Adrenal gland (tissue), 12 donors: ENCODE measurements around the gene GSTM4. TPM values are rescaled to one million over a fixed set of nuclear protein-coding genes. Genes with fewer than 3 reads are reported as not detected.

Source experiments
- DNase-seq, 7 donors: peaks; one replicate each; pipeline ENCODE4 v3.0.0-alpha.2; 2019 to 2020
- H3K27ac ChIP-seq, 5 donors: fragments of 200-600 bp; sonication (generic) in 4 of 5; 1 replicate in 3 of 5; 2 replicates in 2 of 5; pipeline versions ENCODE4 v1.5.1 to v1.8.0; 2016 to 2020; ENCODE audit warnings: mild to moderate bottlenecking in 1 of 5
- H3K27me3 ChIP-seq: fragments of 200-600 bp; 2 replicates; pipeline ENCODE4 v1.8.0; 2021
- H3K36me3 ChIP-seq, 2 donors: fragments of 200-600 bp; replicated peaks in 1 of 2; 1 replicate in 1 of 2; 2 replicates in 1 of 2; pipeline versions ENCODE4 v1.5.1 to v1.8.0; 2018 to 2022
- H3K4me1 ChIP-seq, 2 donors: fragments of 200-600 bp; replicated peaks in 1 of 2; 1 replicate in 1 of 2; 2 replicates in 1 of 2; pipeline versions ENCODE4 v1.5.1 to v1.8.0; 2018 to 2021
- H3K4me3 ChIP-seq, 4 donors: fragments of 200-600 bp; sonication (generic) in 3 of 4; one replicate each; pipeline ENCODE4 v1.5.1; 2016 to 2018
- H3K9me3 ChIP-seq, 3 donors: fragments of 200-600 bp; sonication (generic) in 1 of 3; replicated peaks in 1 of 3; 1 replicate in 2 of 3; 2 replicates in 1 of 3; pipeline versions ENCODE4 v1.5.1 to v1.8.0; 2016 to 2021
- POLR2A ChIP-seq, 2 donors: fragments of 450-650 bp; IDR thresholded peaks; one replicate each; pipeline ENCODE4 v1.6.1; 2017; ENCODE audit warnings: antibody characterized with exemption in 2 of 2, mild to moderate bottlenecking in 2 of 2, moderate library complexity in 1 of 2
- WGBS, 4 donors: extraction: QIAGEN DNeasy Blood & Tissue Kit in 2 of 4; methylation state at CpG; one replicate each; pipeline versions ENCODE4 v1.1.5 to v1.1.7; 2013 to 2017; 5-methylcytosine and 5-hydroxymethylcytosine counted together
- intact Hi-C, 2 donors: fragments of 100-400 bp; cut with DNase I; formaldehyde crosslinking; loops; one replicate each; pipeline versions ENCODE4 v1.14.1 to v1.15.0; 2022 to 2023
- polyA plus RNA-seq, 3 donors: library from polyadenylated mRNA; stranded (reverse); fragments of 200-250 nt in 2 of 3; fragments of 350-450 nt in 1 of 3; fragmentation: Illumina TruSeq in 1 of 3; extraction: RNeasy Lipid Tissue Mini Kit (QIAGEN cat#74804) in 1 of 3; gene quantifications; one replicate each; pipeline ENCODE4 v1.2.3, GENCODE V29; 2013 to 2014
- total RNA-seq, 9 donors: library from RNA; depleted of rRNA in 4 of 9; stranded (reverse); fragments of >200 nt in 4 of 9; fragments of 120-200 nt in 1 of 9; fragmentation: NEBNext Ultra II Directional in 1 of 9; extraction: Animal tissue kit (Norgen Biotek cat#: 25700) in 1 of 9; gene quantifications; one replicate each; pipeline versions ENCODE4 v1.1.0 to v1.2.4, GENCODE V29; 2013 to 2023
- TF ChIP-seq, protein P1 (sequence below), 6 experiments: fragments of 450-650 bp in 4 of 6; fragments of 200-600 bp in 2 of 6; sonication (generic) in 1 of 6; IDR thresholded peaks; 1 replicate in 5 of 6; 2 replicates in 1 of 6; pipeline versions ENCODE4 v1.5.1 to v1.8.0; 2016 to 2021; ENCODE audit warnings: antibody characterized with exemption in 6 of 6, mild to moderate bottlenecking in 2 of 6, moderate library complexity in 1 of 6
- donor health status: healthy with polysubstance abuse.
- donor health status: Bipolar disorder and iron deficiency.
- donor health status: DM: yes; HTN: yes; CAD: no.
- donor health status: DM: no; HTN: no; CAD: no.
- donor health status: DM: no; HTN: no; CAD: no.
- donor health status: DM: yes; HTN: yes; CAD: no.

Gene GSTM4
- total and polyA plus RNA-seq, 12 donors = 17.3 to 71.0 (median 32.5) TPM

DNA sequence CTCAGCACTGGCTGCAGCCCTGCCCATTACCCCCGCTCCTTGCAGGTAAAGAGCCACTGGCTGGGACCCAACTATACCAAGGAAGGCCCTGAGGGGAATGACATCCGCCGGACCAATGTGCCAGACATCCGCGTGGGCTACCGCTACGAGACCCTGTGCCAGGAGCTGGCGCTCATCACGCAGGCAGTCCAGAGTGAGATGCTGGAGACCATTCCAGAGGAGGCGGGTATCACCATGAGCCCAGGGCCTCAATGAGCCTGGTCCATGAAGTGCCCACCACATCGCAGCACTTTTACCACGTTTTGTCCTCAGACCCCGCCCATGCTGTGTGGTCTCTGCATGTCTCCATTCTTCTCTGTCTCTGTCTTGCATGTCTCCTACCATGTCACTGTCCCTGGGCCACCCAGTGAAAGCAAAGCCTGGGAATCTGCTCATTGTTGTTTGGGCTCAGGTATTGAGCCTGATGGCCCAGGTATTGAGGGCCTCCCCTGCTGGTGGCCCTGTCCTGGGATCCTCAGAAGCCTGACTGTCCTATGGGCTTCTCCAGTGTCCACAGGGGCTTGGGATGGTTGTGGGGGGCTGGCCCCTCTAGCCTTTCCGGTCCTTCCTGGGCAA lies 24.9 kb upstream of the GSTM4 start:
- Histone ChIP-seq H3K4me1 (peaks cover 0 to 4% of the 10 kb centered on the region in 2 donors), H3K9me3 (no peaks in the 10 kb centered on the region), H3K27ac (peak overlapping the region in 1 of 5 donors; percentile 56), H3K27me3 (no peaks in the 10 kb centered on the region), H3K36me3 (peaks cover 0 to 51% of the 10 kb centered on the region in 2 donors), H3K4me3 (no peak overlapping the region)
- 90 to 92% (median 91%) methylated on average over 5 to 14 of the region's 14 CpGs for WGBS, 4 donors
- peak in 1 of 7 donors; percentile 24 for DNase-seq
- intact Hi-C loops = no loop called here
- no peak for TF ChIP-seq POLR2A (IDR thresholded peaks at IDR 0.05)
- TF ChIP-seq, protein P1, sequence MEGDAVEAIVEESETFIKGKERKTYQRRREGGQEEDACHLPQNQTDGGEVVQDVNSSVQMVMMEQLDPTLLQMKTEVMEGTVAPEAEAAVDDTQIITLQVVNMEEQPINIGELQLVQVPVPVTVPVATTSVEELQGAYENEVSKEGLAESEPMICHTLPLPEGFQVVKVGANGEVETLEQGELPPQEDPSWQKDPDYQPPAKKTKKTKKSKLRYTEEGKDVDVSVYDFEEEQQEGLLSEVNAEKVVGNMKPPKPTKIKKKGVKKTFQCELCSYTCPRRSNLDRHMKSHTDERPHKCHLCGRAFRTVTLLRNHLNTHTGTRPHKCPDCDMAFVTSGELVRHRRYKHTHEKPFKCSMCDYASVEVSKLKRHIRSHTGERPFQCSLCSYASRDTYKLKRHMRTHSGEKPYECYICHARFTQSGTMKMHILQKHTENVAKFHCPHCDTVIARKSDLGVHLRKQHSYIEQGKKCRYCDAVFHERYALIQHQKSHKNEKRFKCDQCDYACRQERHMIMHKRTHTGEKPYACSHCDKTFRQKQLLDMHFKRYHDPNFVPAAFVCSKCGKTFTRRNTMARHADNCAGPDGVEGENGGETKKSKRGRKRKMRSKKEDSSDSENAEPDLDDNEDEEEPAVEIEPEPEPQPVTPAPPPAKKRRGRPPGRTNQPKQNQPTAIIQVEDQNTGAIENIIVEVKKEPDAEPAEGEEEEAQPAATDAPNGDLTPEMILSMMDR (IDR thresholded peaks at IDR 0.05) = no peak

DNA sequence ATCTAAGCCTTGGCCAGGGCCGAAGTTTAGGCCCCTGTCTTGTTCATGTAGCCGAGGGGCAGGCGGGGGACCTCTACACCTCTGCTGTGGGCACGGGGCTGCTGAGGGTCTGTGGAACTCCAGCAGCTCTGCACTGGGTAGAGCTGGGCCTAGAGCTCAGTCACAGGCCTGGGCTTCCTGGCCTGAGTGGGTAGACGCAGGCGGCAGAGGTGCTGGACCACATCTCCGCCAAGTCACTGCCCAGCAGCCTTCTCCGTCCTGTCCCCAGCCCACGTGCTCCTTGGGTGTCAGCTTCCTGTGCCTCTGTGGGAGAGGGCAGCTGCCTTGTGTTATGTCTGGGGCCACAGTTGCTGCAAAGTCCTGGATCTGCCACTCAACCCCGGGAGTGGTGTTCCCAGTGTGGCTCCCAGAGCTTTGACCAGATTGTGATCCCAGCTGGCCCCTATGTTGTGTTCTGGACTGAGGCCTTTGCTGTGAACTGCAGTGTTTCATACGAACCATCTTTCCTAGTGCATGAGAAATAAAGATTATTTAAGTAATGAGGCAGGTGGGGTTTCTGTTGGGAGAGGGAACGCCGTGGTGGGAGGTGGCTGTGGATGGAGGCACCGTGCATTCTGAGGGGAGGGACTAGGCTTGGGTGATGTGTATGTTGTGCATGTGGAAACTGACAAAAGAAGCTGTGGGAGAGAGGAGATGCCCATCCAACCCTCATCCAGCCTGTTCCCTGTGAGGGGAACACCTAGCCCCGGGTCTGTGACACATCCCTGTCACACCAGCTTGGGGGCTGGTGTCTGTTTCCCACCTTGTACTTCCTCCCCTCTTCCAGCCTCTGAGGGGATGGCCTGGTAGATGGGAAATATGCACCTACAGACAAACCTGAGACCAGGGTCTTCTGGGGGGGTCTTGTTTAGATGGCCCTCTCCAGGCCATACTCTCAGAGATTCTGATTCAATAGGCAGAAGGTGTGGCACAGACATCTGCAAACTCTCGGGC lies 24.1 kb upstream of the GSTM4 start:
- TF ChIP-seq POLR2A (IDR thresholded peaks at IDR 0.05) = no peak
- TF ChIP-seq, protein P1 (IDR thresholded peaks at IDR 0.05) = no peak
- peak in 2 of 7 donors; percentile 19 to 48 for DNase-seq
- no peaks in the 10 kb centered on the region for H3K27me3 ChIP-seq
- peaks cover 0 to 43% of the 10 kb centered on the region in 2 donors for H3K36me3 ChIP-seq
- H3K9me3 ChIP-seq = no peaks in the 10 kb centered on the region
- WGBS, 4 donors = 86 to 91% (median 88%) methylated on average over 7 to 16 of the region's 16 CpGs
- H3K27ac ChIP-seq = peak overlapping the region in 1 of 5 donors; percentile 56
- no peak overlapping the region for H3K4me3 ChIP-seq
- H3K4me1 ChIP-seq = peaks cover 0 to 11% of the 10 kb centered on the region in 2 donors
- intact Hi-C loops = no loop called here

DNA sequence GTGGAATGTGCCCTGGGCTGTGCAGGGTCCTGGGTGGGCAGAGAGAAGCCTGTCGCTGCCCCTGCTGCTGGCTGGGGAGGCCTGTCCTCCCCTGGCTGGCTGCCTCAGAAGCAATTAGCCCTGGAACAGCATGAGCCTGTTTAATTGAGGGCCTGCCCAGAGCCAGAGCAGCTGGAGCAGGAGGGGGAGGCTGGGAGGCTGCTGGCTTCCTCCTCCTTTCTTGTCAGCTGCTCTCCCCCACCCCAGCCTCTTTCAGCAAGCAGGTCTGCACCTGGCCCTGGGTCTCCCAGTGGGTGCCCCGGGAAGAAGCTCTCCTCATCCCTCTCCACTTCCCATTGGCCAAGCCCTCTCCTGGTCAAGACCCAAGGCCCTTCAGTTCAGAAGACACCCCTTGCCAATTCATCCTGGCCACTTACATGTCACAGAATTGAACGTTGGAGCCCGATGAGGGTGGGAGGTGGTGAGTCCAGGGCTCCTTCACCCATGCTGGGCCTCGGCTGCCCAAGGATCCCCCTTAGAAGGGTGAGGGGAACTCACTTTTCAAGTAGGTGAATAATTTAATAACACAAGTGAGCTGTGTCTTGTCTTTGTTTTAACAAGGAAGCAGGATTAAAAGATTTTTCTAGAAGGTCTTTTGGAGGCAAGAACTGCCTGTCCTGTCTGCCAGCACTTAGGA lies 23.1 kb upstream of the GSTM4 start:
- no peaks in the 10 kb centered on the region for H3K9me3 ChIP-seq
- peaks cover 0 to 33% of the 10 kb centered on the region in 2 donors for H3K36me3 ChIP-seq
- WGBS, 4 donors = 54 to 70% (median 67%) methylated on average over 4 to 5 of the region's 5 CpGs
- TF ChIP-seq, protein P1 (IDR thresholded peaks at IDR 0.05) = no peak
- no peak for TF ChIP-seq POLR2A (IDR thresholded peaks at IDR 0.05)
- H3K4me1 ChIP-seq = peaks cover 0 to 11% of the 10 kb centered on the region in 2 donors
- intact Hi-C loops = no loop called here
- H3K27ac ChIP-seq = peak overlapping the region in 1 of 5 donors; percentile 68
- H3K4me3 ChIP-seq = no peak overlapping the region
- no peaks in the 10 kb centered on the region for H3K27me3 ChIP-seq
- DNase-seq = peak in 4 of 7 donors; percentile 5 to 86 (median 20)

DNA sequence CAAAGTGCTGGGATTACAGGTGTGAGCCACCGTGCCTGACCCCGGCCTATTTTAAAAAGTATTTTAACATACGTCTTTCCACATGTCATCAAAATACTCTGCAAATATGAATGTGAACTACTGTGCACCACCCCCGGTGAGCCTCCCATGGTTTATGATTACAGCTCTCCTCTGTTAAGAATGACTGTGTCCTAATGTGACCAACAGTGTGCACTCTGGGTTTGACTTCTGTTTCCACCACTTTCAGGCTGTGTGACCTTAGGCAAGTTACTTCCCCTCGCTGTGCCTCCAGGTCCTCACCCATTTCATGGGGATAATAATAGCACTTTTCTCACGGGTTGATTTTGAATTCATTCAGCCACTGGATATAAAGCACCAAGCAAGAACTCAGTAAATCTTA lies 21.6 kb upstream of the GSTM4 start:
- TF ChIP-seq, protein P1 (IDR thresholded peaks at IDR 0.05) = no peak
- TF ChIP-seq POLR2A (IDR thresholded peaks at IDR 0.05) = no peak
- Histone ChIP-seq H3K36me3 (peaks cover 0 to 19% of the 10 kb centered on the region in 2 donors), H3K27me3 (no peaks in the 10 kb centered on the region), H3K4me1 (peaks cover 0 to 11% of the 10 kb centered on the region in 2 donors), H3K4me3 (no peak overlapping the region), H3K9me3 (no peaks in the 10 kb centered on the region), H3K27ac (peak overlapping the region in 1 of 5 donors; percentile 39)
- DNase-seq = peak in 3 of 7 donors; percentile 8 to 44 (median 12)
- 68 to 75% (median 73%) methylated on average over 6 of the region's 6 CpGs for WGBS, 4 donors
- intact Hi-C loops = no loop called here
